NCI-H524 (cell line): ENCODE data around the gene RMI2.
"Not testable (repeated sequence)": the region's sequence is repeated elsewhere in the genome, so short reads cannot be mapped to it uniquely, and the experiment has no call there.

ENCODE experiments used
- DNase-seq, 2 experiments: peaks; one replicate each; lab custom pipeline; 2025; lab: John Stamatoyannopoulos, UW

Gene RMI2

GRCh38 chr16:11345040-11345862 is at the start of gene RMI2:
Gene RMI2, plus strand, starts transcription at chr16:11345459. Its CDS starts 13 bp downstream, at chr16:11345472.
- peak; percentile 95 to 96 for DNase-seq

- DNase-seq, result no peak
Observed at GRCh38 chr16:11295672-11296071, 49.6 kb upstream of the RMI2 start.

DNA sequence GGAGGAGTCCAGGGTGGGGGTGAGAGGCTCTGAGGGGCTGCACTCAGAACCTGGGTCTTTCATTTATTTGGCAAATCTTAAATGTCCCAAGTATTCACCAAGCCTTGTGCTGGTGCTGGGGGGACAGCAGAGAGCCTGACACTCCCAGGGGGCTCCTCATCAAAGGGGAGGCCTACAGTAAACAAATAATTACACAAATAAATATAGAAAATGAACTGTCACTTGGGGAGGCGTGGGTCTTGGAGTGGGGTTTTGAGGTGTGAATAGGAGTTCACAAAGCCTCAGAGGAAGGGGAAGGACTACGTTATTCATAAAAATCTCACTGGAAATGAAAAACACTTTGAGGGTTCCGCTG is 48.9 kb upstream of the RMI2 start:
- DNase-seq, result no peak

- DNase-seq, result no peak
Observed at GRCh38 chr16:11296706-11297491, 48.4 kb upstream of the RMI2 start.

GRCh38 chr16:11297492-11298142 is 47.6 kb upstream of the RMI2 start:
- peak; percentile 75 to 83 for DNase-seq

- DNase-seq, result no peak
Observed at GRCh38 chr16:11298143-11298900, 46.9 kb upstream of the RMI2 start.

- DNase-seq, result not testable (repeated sequence)
Observed at GRCh38 chr16:11298950-11299547, 46.2 kb upstream of the RMI2 start.

DNA sequence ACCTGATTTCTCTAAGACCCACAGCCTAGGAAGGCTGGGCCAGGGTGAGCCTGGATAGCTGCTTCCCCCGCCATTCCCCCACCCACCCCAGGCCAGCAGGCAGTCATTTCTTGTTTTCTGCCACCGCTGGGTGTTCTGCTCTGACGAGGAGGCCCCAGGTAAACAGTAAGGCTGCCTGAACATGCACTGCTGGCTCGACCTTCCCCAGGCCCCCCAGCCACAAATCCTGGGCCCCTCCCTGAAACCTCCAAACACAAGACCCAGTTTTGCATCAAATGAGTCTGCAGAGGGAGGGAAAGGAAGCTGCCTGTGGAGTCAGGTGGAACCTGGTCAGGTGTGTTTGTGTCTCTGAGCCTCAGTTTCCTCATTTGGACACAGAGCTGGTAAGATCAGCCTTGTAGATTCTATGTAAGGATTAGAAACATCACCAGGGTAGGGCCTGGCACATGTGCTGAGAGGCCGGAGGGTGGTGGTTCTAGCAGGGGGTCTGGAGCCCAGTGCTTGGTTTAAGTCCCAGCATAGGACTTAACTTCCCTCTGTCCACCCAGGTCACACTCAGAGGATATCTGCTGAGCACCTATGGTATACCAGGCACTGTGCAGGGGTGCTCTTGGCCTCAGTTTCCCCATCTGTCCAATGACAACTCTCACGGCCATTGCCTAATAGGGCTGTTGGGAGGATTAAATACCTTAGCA is 45.2 kb upstream of the RMI2 start:
- no peak for DNase-seq

GRCh38 chr16:11300560-11300892 is 44.7 kb upstream of the RMI2 start:
- no peak for DNase-seq

- no peak for DNase-seq
Observed at GRCh38 chr16:11301645-11302501, 43.4 kb upstream of the RMI2 start.

GRCh38 chr16:11302977-11303376 is 42.3 kb upstream of the RMI2 start:
- peak; percentile 32 to 80 for DNase-seq

DNA sequence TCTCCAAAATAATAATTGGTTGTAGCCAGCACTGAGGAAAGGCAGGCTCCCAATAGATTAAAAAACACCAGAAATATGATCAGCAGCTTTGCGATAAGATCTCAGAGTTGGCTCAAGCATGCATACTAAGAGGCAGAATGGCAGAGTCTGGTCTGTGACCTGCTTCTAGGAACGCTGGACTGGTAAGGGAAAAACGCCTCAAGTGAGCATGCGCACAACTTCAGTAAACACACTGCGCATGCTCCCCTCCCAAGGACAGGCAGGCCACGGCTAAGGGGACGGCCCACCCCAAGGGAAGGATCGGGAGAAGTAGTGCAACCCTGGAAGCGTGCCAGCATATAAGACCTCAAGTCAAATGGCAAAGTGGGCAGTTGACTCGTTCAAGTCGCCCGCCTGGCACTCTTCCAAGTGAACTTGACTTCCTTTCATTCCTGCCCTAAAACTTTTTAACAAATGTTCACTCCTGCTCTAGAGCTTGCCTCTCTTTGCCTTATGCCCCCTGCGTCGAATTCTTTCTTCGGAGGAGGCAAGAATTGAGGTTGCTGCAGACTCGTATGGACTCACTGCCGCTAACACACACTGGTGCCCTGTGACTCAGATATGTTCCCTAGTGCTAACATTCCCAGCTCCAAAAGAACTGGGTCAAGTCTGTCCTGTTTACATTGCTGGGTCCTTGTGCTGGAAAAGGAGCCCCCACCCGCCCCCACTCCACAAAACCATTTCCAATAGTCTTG is 41.7 kb upstream of the RMI2 start:
- DNase-seq, result peak in 1 of 2 experiments; percentile 37

DNA sequence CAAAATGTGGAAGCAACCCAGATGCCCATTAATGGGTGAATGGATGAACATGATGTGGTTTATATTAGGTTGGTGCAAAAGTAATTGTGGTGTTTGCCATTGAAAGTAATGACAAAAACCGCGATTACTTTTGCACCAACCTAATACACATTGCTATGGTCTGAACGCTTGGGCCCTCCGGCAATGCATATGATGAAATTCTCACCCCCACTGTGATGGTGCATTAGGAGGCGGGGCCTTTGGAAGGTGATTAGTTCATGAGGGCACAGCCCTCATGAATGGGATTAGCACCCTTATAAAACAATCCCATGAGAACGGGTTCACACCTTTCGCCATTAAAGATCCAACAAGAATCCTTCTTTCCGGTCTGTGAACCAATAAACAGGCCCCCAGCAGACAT is 38.9 kb upstream of the RMI2 start:
- no peak for DNase-seq

- DNase-seq, result no peak
Observed at GRCh38 chr16:11306997-11307638, 38.1 kb upstream of the RMI2 start.

GRCh38 chr16:11307639-11308492 is 37.4 kb upstream of the RMI2 start:
- no peak for DNase-seq

GRCh38 chr16:11308493-11309283 is 36.6 kb upstream of the RMI2 start:
- DNase-seq, result no peak
